Colonic mucosa (tissue), 4 donors: ENCODE results near the gene DACH1. TPM values are rescaled to one million over a fixed set of nuclear protein-coding genes. Genes with fewer than 3 reads are reported as not detected.

Experiments
- DNase-seq: peaks from one replicate; pipeline ENCODE4 v3.0.0-alpha.2; 2020
- H3K27ac ChIP-seq: fragments of 200-600 bp; one replicate; pipeline ENCODE4 v1.8.0; 2021
- H3K27me3 ChIP-seq: fragments of 200-600 bp; one replicate; pipeline ENCODE4 v1.8.0; 2021
- H3K36me3 ChIP-seq: fragments of 200-600 bp; one replicate; pipeline ENCODE4 v1.8.0; 2021
- H3K4me1 ChIP-seq: fragments of 200-600 bp; one replicate; pipeline ENCODE4 v1.8.0; 2021; ENCODE audit warnings: mild to moderate bottlenecking
- H3K4me3 ChIP-seq: fragments of 200-600 bp; one replicate; pipeline ENCODE4 v1.8.0; 2021
- H3K9ac ChIP-seq, 2 donors: one replicate each; pipeline ENCODE4 v1.7.0; 2013; ENCODE audit warnings: control low read depth in 2 of 2, low read depth in 2 of 2, low read length in 2 of 2
- H3K9me3 ChIP-seq: fragments of 200-600 bp; one replicate; pipeline ENCODE4 v1.8.0; 2021
- CTCF ChIP-seq: fragments of 200-600 bp; IDR thresholded peaks from one replicate; pipeline ENCODE4 v1.8.0; 2022; ENCODE audit warnings: antibody characterized with exemption, mild to moderate bottlenecking
- intact Hi-C: fragments of 100-400 bp; cut with DNase I; formaldehyde crosslinking; loops from one replicate; pipeline ENCODE4 v1.14.1; 2022
- total RNA-seq, 2 donors: library from RNA; stranded (reverse); fragmentation: NEBNext Ultra II Directional in 1 of 2; extraction: Animal tissue kit (Norgen Biotek cat#: 25700) in 1 of 2; gene quantifications; one replicate each; pipeline ENCODE4 v1.2.1, GENCODE V29; 2021
- donor health status: healthy.
- donor health status: DM: no; HTN: no; CAD: no.
- donor health status: DM: no; HTN: no; CAD: no.

DACH1 gene
- total RNA-seq, 2 donors from 2014 or later, result 3.9 to 5.2 TPM

- H3K36me3 ChIP-seq, result no peaks in the 10 kb centered on the region
- intact Hi-C loops, result no loop called here
- no peak overlapping the region for H3K27ac ChIP-seq
- no peak for TF ChIP-seq CTCF
- H3K4me3 ChIP-seq, result no peak overlapping the region
- no peaks in the 10 kb centered on the region for H3K27me3 ChIP-seq
- H3K4me1 ChIP-seq, result no peaks in the 10 kb centered on the region
- H3K9me3 ChIP-seq, result no peaks in the 10 kb centered on the region
- no peak for DNase-seq
- no peak overlapping the region for H3K9ac ChIP-seq
These were observed 115.9 kb downstream of the DACH1 start for GRCh38 chr13:71751073-71751472.

- H3K4me3 ChIP-seq, result no peak overlapping the region
- H3K27ac ChIP-seq, result no peak overlapping the region
- H3K9me3 ChIP-seq, result no peaks in the 10 kb centered on the region
- TF ChIP-seq CTCF, result no peak
- DNase-seq, result no peak
- no peaks in the 10 kb centered on the region for H3K27me3 ChIP-seq
- H3K4me1 ChIP-seq, result no peaks in the 10 kb centered on the region
- no peak overlapping the region for H3K9ac ChIP-seq
- intact Hi-C loops, result no loop called here
- H3K36me3 ChIP-seq, result no peaks in the 10 kb centered on the region
These were observed 136.7 kb downstream of the DACH1 start for GRCh38 chr13:71730267-71730666.

- no peak for DNase-seq
- Histone ChIP-seq H3K9me3 (no peaks in the 10 kb centered on the region), H3K27me3 (no peaks in the 10 kb centered on the region), H3K27ac (no peak overlapping the region), H3K4me1 (no peaks in the 10 kb centered on the region), H3K36me3 (no peaks in the 10 kb centered on the region), H3K4me3 (no peak overlapping the region), H3K9ac (no peak overlapping the region)
- TF ChIP-seq CTCF, result no peak
- intact Hi-C loops, result no loop called here
These were observed 137.6 kb downstream of the DACH1 start for GRCh38 chr13:71729441-71729840.

GRCh38 chr13:71727662-71728061, 139.3 kb downstream of the DACH1 start:
- no peaks in the 10 kb centered on the region for H3K27me3 ChIP-seq
- no peak for TF ChIP-seq CTCF
- no peaks in the 10 kb centered on the region for H3K36me3 ChIP-seq
- intact Hi-C loops, result no loop called here
- H3K4me1 ChIP-seq, result no peaks in the 10 kb centered on the region
- no peak overlapping the region for H3K27ac ChIP-seq
- H3K4me3 ChIP-seq, result no peak overlapping the region
- H3K9me3 ChIP-seq, result no peaks in the 10 kb centered on the region
- no peak for DNase-seq
- H3K9ac ChIP-seq, result no peak overlapping the region

- no peak overlapping the region for H3K4me3 ChIP-seq
- no peak overlapping the region for H3K9ac ChIP-seq
- no peak overlapping the region for H3K27ac ChIP-seq
- no peaks in the 10 kb centered on the region for H3K27me3 ChIP-seq
- no peaks in the 10 kb centered on the region for H3K9me3 ChIP-seq
- no peak for DNase-seq
- H3K36me3 ChIP-seq, result no peaks in the 10 kb centered on the region
- no peak for TF ChIP-seq CTCF
- no peaks in the 10 kb centered on the region for H3K4me1 ChIP-seq
- intact Hi-C loops, result no loop called here
These were observed 140.0 kb downstream of the DACH1 start for GRCh38 chr13:71727042-71727441.

- Histone ChIP-seq H3K4me1 (no peaks in the 10 kb centered on the region), H3K9me3 (no peaks in the 10 kb centered on the region), H3K36me3 (no peaks in the 10 kb centered on the region), H3K27me3 (no peaks in the 10 kb centered on the region), H3K4me3 (no peak overlapping the region), H3K27ac (no peak overlapping the region), H3K9ac (no peak overlapping the region)
- intact Hi-C loops, result no loop called here
- no peak for TF ChIP-seq CTCF
- DNase-seq, result no peak
These were observed 144.8 kb downstream of the DACH1 start for GRCh38 chr13:71722206-71722605.
